MM.1S (cell line): ENCODE data around the gene DMXL2.

Source experiments
- DNase-seq: peaks from one replicate; pipeline ENCODE4 v3.0.0-alpha.2; 2015
- H2AFZ ChIP-seq: fragments of 300-600 bp; sonication (generic); 2 replicates; pipeline ENCODE4 v1.6.0; 2016; ENCODE audit warnings: antibody characterized with exemption, low read length
- H3F3A ChIP-seq: fragments of 300-600 bp; sonication (generic); 2 replicates; pipeline ENCODE4 v1.6.1; 2016; ENCODE audit warnings: mild to moderate bottlenecking, antibody characterized with exemption, low read length, moderate library complexity, mixed read lengths; ENCODE audit not compliant: insufficient read depth
- H3K27ac ChIP-seq: fragments of 300-600 bp; sonication (generic); 2 replicates; pipeline ENCODE4 v1.5.1; 2016; ENCODE audit warnings: mild to moderate bottlenecking, low read length
- H3K27me3 ChIP-seq: fragments of 300-600 bp; sonication (generic); replicated peaks from 2 replicates; pipeline ENCODE4 v1.6.0; 2016; ENCODE audit warnings: low read length; ENCODE audit not compliant: insufficient read depth
- H3K36me3 ChIP-seq: fragments of 300-600 bp; sonication (generic); replicated peaks from 2 replicates; pipeline ENCODE4 v1.6.1; 2016; ENCODE audit warnings: mild to moderate bottlenecking, low read length, mixed read lengths; ENCODE audit not compliant: insufficient read depth
- H3K4me1 ChIP-seq: fragments of 300-600 bp; sonication (generic); 2 replicates; pipeline ENCODE4 v1.6.1; 2016; ENCODE audit warnings: low read length, mixed read lengths
- H3K4me2 ChIP-seq: fragments of 300-600 bp; sonication (generic); 2 replicates; pipeline ENCODE4 v1.6.0; 2016; ENCODE audit warnings: low read depth, low read length
- H3K4me3 ChIP-seq: fragments of 300-600 bp; sonication (generic); 2 replicates; pipeline ENCODE4 v1.5.1; 2016; ENCODE audit warnings: low read length, mixed read lengths
- H3K79me2 ChIP-seq: fragments of 300-600 bp; sonication (generic); 2 replicates; pipeline ENCODE4 v1.6.1; 2016; ENCODE audit warnings: mixed run types, low read length, mixed read lengths
- H3K9ac ChIP-seq: fragments of 300-600 bp; sonication (generic); 2 replicates; pipeline ENCODE4 v1.6.1; 2016; ENCODE audit warnings: low read length, mixed read lengths
- H3K9me2 ChIP-seq: fragments of 300-600 bp; sonication (generic); replicated peaks from 2 replicates; pipeline ENCODE4 v1.6.1; 2016; ENCODE audit warnings: mild to moderate bottlenecking, low read length, mixed read lengths; ENCODE audit not compliant: insufficient read depth
- H3K9me3 ChIP-seq: fragments of 300-600 bp; sonication (generic); replicated peaks from 2 replicates; pipeline ENCODE4 v1.6.1; 2016; ENCODE audit warnings: mild to moderate bottlenecking, low read length, mixed read lengths; ENCODE audit not compliant: insufficient read depth
- H4K20me1 ChIP-seq: fragments of 300-600 bp; sonication (generic); 2 replicates; pipeline ENCODE4 v1.6.1; 2016; ENCODE audit warnings: mild to moderate bottlenecking, low read length, moderate library complexity, mixed read lengths; ENCODE audit not compliant: insufficient read depth
- EZH2 ChIP-seq: fragments of 300-600 bp; sonication (generic); optimal IDR thresholded peaks from 2 replicates; pipeline ENCODE3; 2017; ENCODE audit warnings: low read depth, mild to moderate bottlenecking, antibody characterized with exemption, low read length, mixed read lengths
- EZH2phosphoT487 ChIP-seq: fragments of 300-600 bp; sonication (generic); IDR thresholded peaks from 2 replicates; pipeline ENCODE4 v1.6.1; 2018; ENCODE audit warnings: antibody characterized with exemption, low read length
- TF ChIP-seq, protein P1 (sequence below): fragments of 300-600 bp; sonication (generic); IDR thresholded peaks from 2 replicates; pipeline ENCODE4 v1.5.1; 2016; ENCODE audit warnings: antibody characterized with exemption, low read length, mixed read lengths

The DMXL2 gene

DNA sequence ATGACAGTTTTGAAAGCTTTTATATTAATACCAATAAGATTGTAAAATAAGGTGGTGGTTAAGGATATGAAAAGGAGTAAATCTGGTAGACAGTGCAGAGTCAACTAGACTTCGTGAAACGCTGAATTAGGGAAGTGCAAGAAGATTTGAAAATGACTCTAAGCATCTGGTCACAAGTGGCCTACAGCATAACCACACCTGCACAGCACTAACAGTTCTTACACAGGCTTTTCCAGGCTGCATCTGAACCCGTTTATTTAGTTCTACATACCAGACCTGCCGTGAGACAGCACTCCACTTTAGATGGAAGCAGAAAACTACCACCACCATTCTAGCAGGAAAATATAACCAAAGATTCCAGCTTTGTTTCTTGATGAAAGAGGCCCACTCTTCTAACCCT is 1.9 kb downstream of the DMXL2 start:
- Histone ChIP-seq H3K9ac (no peak overlapping the region), H4K20me1 (no peaks in the 10 kb centered on the region), H3K27me3 (peaks cover 27% of the 10 kb centered on the region), H3K4me1 (peaks cover 20% of the 10 kb centered on the region), H3K27ac (no peak overlapping the region), H3F3A (peaks cover 17% of the 10 kb centered on the region; the same call in 1 of the 2 replicates), H3K79me2 (no peaks in the 10 kb centered on the region), H3K9me3 (no peaks in the 10 kb centered on the region), H3K4me2 (no peak overlapping the region), H2AFZ (no peak overlapping the region), H3K36me3 (no peaks in the 10 kb centered on the region), H3K4me3 (no peak overlapping the region), H3K9me2 (no peaks in the 10 kb centered on the region)
- no peak for DNase-seq
- no peak for TF ChIP-seq EZH2phosphoT487
- TF ChIP-seq, protein P1, sequence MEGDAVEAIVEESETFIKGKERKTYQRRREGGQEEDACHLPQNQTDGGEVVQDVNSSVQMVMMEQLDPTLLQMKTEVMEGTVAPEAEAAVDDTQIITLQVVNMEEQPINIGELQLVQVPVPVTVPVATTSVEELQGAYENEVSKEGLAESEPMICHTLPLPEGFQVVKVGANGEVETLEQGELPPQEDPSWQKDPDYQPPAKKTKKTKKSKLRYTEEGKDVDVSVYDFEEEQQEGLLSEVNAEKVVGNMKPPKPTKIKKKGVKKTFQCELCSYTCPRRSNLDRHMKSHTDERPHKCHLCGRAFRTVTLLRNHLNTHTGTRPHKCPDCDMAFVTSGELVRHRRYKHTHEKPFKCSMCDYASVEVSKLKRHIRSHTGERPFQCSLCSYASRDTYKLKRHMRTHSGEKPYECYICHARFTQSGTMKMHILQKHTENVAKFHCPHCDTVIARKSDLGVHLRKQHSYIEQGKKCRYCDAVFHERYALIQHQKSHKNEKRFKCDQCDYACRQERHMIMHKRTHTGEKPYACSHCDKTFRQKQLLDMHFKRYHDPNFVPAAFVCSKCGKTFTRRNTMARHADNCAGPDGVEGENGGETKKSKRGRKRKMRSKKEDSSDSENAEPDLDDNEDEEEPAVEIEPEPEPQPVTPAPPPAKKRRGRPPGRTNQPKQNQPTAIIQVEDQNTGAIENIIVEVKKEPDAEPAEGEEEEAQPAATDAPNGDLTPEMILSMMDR, result no peak
- no peak for TF ChIP-seq EZH2

DNA sequence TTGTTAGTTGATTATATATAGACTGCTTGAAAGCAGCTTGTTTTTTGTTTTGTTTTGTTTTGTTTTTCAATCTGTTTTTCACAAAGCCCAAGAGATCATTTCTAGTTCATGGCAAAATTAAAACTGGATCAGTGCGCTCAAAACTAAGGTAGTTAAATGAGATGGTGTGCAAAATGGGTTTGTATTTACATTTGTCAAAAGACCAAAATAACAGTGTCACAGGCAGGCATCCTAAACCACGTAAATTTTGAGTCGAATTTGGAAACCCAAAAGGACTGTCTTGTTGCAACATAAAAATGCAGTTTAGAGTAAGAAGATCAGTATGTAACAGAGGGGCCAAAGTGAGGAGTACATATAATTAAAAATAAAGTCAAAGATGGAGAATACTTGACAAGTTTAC is 2.4 kb downstream of the DMXL2 start:
- H3K9me2 ChIP-seq, result no peaks in the 10 kb centered on the region
- no peak for DNase-seq
- peaks cover 12% of the 10 kb centered on the region; the same call in 1 of the 2 replicates for H3F3A ChIP-seq
- H3K36me3 ChIP-seq, result no peaks in the 10 kb centered on the region
- H3K27me3 ChIP-seq, result peaks cover 27% of the 10 kb centered on the region
- H3K9me3 ChIP-seq, result no peaks in the 10 kb centered on the region
- peaks cover 15% of the 10 kb centered on the region for H3K4me1 ChIP-seq
- H3K4me2 ChIP-seq, result no peak overlapping the region
- no peaks in the 10 kb centered on the region for H4K20me1 ChIP-seq
- no peak overlapping the region for H3K27ac ChIP-seq
- TF ChIP-seq EZH2phosphoT487 (no peak), EZH2 (no peak)
- TF ChIP-seq, protein P1, result no peak
- H3K4me3 ChIP-seq, result no peak overlapping the region
- no peak overlapping the region for H3K9ac ChIP-seq
- H3K79me2 ChIP-seq, result no peaks in the 10 kb centered on the region
- H2AFZ ChIP-seq, result no peak overlapping the region

DNA sequence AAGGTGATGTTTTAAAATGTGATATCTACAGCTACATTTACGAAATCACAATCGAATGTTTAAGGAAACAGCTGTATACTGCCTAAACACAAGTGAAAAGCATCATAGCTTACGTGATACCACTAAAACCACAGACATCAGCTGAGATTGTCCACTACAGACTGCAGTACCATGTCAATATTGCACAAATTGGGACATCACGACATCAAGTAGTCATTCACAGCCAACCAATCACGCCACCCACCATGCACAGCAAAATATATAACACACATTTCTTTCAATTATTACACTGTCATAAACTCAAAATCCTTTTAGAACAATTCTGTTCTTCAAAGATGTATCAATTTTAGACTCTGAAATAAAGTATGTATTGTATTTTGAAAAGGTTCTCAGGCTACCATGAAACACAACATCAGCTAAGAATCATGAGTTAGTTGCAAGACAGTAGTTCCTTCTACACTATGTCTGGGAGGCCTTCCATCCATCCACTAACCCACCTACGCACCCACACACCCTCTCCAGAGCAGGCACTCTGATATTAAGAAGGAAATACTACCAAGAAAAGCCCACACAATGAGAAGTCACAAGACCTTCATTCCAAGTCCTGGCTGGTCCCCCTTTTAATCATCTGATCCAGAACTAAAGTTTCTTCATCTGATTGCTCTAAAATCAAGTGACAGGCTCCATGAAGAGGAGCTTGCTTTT is 3.1 kb downstream of the DMXL2 start:
- Histone ChIP-seq H3K4me1 (peaks cover 8% of the 10 kb centered on the region; the same call in 1 of the 2 replicates), H3K27me3 (peaks cover 23% of the 10 kb centered on the region), H3K79me2 (no peaks in the 10 kb centered on the region), H3K9me2 (no peaks in the 10 kb centered on the region), H3K27ac (no peak overlapping the region), H3K4me2 (no peak overlapping the region), H3F3A (0 out of 2 replicates have a peak, but pooled peaks cover 9% of the 10 kb centered on the region), H3K36me3 (no peaks in the 10 kb centered on the region), H4K20me1 (no peaks in the 10 kb centered on the region), H3K4me3 (no peak overlapping the region), H3K9me3 (no peaks in the 10 kb centered on the region), H3K9ac (no peak overlapping the region), H2AFZ (no peak overlapping the region)
- no peak for TF ChIP-seq EZH2phosphoT487
- TF ChIP-seq, protein P1, result no peak
- no peak for TF ChIP-seq EZH2
- DNase-seq, result no peak
